NAMALWA (cell line): ENCODE data around the gene MRPL20.

Experiments used
- DNase-seq: peaks from one replicate; pipeline ENCODE4 v3.0.0-alpha.2; 2015; ENCODE audit warnings: low spot score

The MRPL20 gene

GRCh38 chr1:1361233-1361981 is 45.7 kb downstream of the MRPL20 start:
- DNase-seq = no peak

GRCh38 chr1:1360506-1361169 is 46.5 kb downstream of the MRPL20 start:
- no peak for DNase-seq

- DNase-seq = no peak
Measured at GRCh38 chr1:1359664-1360468, 47.2 kb downstream of the MRPL20 start.

GRCh38 chr1:1359308-1359663 is 47.8 kb downstream of the MRPL20 start:
- DNase-seq = no peak

- no peak for DNase-seq
Measured at GRCh38 chr1:1358433-1359271, 48.4 kb downstream of the MRPL20 start, which contains the start of gene MXRA8. TSS of gene MXRA8 (minus strand) at chr1:1358555. CDS start at chr1:1358504, 51 bp downstream.

- no peak for DNase-seq
Measured at GRCh38 chr1:1357871-1358432, 49.1 kb downstream of the MRPL20 start.

GRCh38 chr1:1356796-1357401 is 50.2 kb downstream of the MRPL20 start:
- DNase-seq = peak; percentile 43

- no peak for DNase-seq
Measured at GRCh38 chr1:1356166-1356795, 50.8 kb downstream of the MRPL20 start.

- no peak for DNase-seq
Measured at GRCh38 chr1:1355416-1355815, 51.7 kb downstream of the MRPL20 start.

- DNase-seq = no peak
Measured at GRCh38 chr1:1354271-1355247, 52.5 kb downstream of the MRPL20 start.

GRCh38 chr1:1353389-1354151 is 53.5 kb downstream of the MRPL20 start:
- no peak for DNase-seq

GRCh38 chr1:1352786-1353388 is 54.2 kb downstream of the MRPL20 start:
- DNase-seq = peak; percentile 91
